H9 (cell line): ENCODE results near the gene MORN5. TPM values are rescaled to one million over a fixed set of nuclear protein-coding genes. Genes with fewer than 3 reads are reported as not detected.

Source experiments
- DNase-seq: peaks from one replicate; pipeline ENCODE4 v3.0.0-alpha.2; 2017
- H2AFZ ChIP-seq: one replicate; pipeline ENCODE4 v1.6.1; 2013; ENCODE audit warnings: mild to moderate bottlenecking, low read length, control low read depth, moderate library complexity
- H2AK5ac ChIP-seq: 2 replicates; pipeline ENCODE4 v1.6.1; 2013; ENCODE audit warnings: low read length, control low read depth, mixed read lengths; ENCODE audit not compliant: insufficient read length
- H2BK120ac ChIP-seq: one replicate; pipeline ENCODE4 v1.6.1; 2013; ENCODE audit warnings: low read depth, mild to moderate bottlenecking, low read length, control low read depth, inconsistent platforms; ENCODE audit not compliant: poor library complexity, severe bottlenecking
- H2BK12ac ChIP-seq: 2 replicates; pipeline ENCODE4 v1.6.1; 2013; ENCODE audit warnings: low read length, control low read depth, mixed read lengths, low read depth; ENCODE audit not compliant: insufficient read length
- H2BK15ac ChIP-seq: 2 replicates; pipeline ENCODE4 v1.6.1; 2013; ENCODE audit warnings: low read depth, low read length, control low read depth
- H2BK20ac ChIP-seq: one replicate; pipeline ENCODE4 v1.6.1; 2013; ENCODE audit warnings: low read depth, mild to moderate bottlenecking, low read length, control low read depth, inconsistent platforms; ENCODE audit not compliant: poor library complexity, severe bottlenecking
- H2BK5ac ChIP-seq: 2 replicates; pipeline ENCODE4 v1.6.1; 2013; ENCODE audit warnings: low read length, control low read depth, mixed read lengths; ENCODE audit not compliant: insufficient read length
- H3K14ac ChIP-seq: 2 replicates; pipeline ENCODE4 v1.6.1; 2013; ENCODE audit warnings: low read length, control low read depth; ENCODE audit not compliant: insufficient read depth
- H3K18ac ChIP-seq: 2 replicates; pipeline ENCODE4 v1.6.1; 2013; ENCODE audit warnings: low read depth, mild to moderate bottlenecking, mixed read lengths, low read length, control low read depth; ENCODE audit not compliant: insufficient read length
- H3K23ac ChIP-seq: 2 replicates; pipeline ENCODE4 v1.6.1; 2013; ENCODE audit warnings: low read length, control low read depth, mixed read lengths, low read depth; ENCODE audit not compliant: insufficient read length
- H3K23me2 ChIP-seq: 2 replicates; pipeline ENCODE4 v1.6.1; 2013; ENCODE audit warnings: low read depth, mild to moderate bottlenecking, mixed read lengths, low read length, control low read depth; ENCODE audit not compliant: insufficient read length, poor library complexity, severe bottlenecking
- H3K27ac ChIP-seq: 2 replicates; pipeline ENCODE4 v1.5.1; 2013; ENCODE audit warnings: low read length, control low read depth, mixed read lengths, low read depth; ENCODE audit not compliant: insufficient read length
- H3K27me3 ChIP-seq: 2 replicates; pipeline ENCODE4 v1.6.1; 2013; ENCODE audit warnings: low read length, control low read depth, inconsistent platforms; ENCODE audit not compliant: insufficient read depth
- H3K4ac ChIP-seq: 2 replicates; pipeline ENCODE4 v1.6.1; 2013; ENCODE audit warnings: low read depth, mild to moderate bottlenecking, control low read depth, inconsistent platforms, low read length, moderate library complexity
- H3K4me1 ChIP-seq: 2 replicates; pipeline ENCODE4 v1.6.1; 2013; ENCODE audit warnings: low read length, control low read depth, inconsistent platforms; ENCODE audit not compliant: insufficient read depth
- H3K4me2 ChIP-seq: 2 replicates; pipeline ENCODE4 v1.6.1; 2013; ENCODE audit warnings: low read length, control low read depth, mixed read lengths; ENCODE audit not compliant: insufficient read length, insufficient read depth
- H3K56ac ChIP-seq: 2 replicates; pipeline ENCODE4 v1.6.1; 2013; ENCODE audit warnings: low read depth, mild to moderate bottlenecking, mixed read lengths, low read length, control low read depth; ENCODE audit not compliant: insufficient read length
- H3K79me1 ChIP-seq: 2 replicates; pipeline ENCODE4 v1.6.1; 2013; ENCODE audit warnings: low read depth, mild to moderate bottlenecking, moderate library complexity, low read length, control low read depth, inconsistent platforms; ENCODE audit not compliant: insufficient read depth, poor library complexity, severe bottlenecking
- H3K79me2 ChIP-seq: 2 replicates; pipeline ENCODE4 v1.6.1; 2013; ENCODE audit warnings: low read length, control low read depth, inconsistent platforms; ENCODE audit not compliant: insufficient read depth
- H3K9ac ChIP-seq: 2 replicates; pipeline ENCODE4 v1.6.1; 2013; ENCODE audit warnings: low read length, control low read depth, mixed read lengths; ENCODE audit not compliant: insufficient read length; ENCODE audit errors: extremely low read depth
- H3K9me3 ChIP-seq: one replicate; pipeline ENCODE4 v1.6.1; 2013; ENCODE audit warnings: low read depth, low read length, inconsistent platforms; ENCODE audit not compliant: control insufficient read depth
- H3T11ph ChIP-seq: one replicate; pipeline ENCODE4 v1.6.1; 2013; ENCODE audit warnings: mild to moderate bottlenecking, low read length, control low read depth, inconsistent platforms
- H4K20me1 ChIP-seq: one replicate; pipeline ENCODE4 v1.6.1; 2013; ENCODE audit not compliant: control insufficient read depth, insufficient read length, insufficient read depth
- H4K5ac ChIP-seq: 2 replicates; pipeline ENCODE4 v1.6.1; 2013; ENCODE audit warnings: low read depth, mild to moderate bottlenecking, mixed read lengths, low read length, control low read depth; ENCODE audit not compliant: insufficient read length
- H4K8ac ChIP-seq: replicated peaks from 2 replicates; pipeline ENCODE4 v1.6.1; 2013; ENCODE audit warnings: low read length, control low read depth, mixed read lengths, low read depth; ENCODE audit not compliant: insufficient read length
- H4K91ac ChIP-seq: 2 replicates; pipeline ENCODE4 v1.6.1; 2013; ENCODE audit warnings: low read depth, mild to moderate bottlenecking, moderate library complexity, mixed read lengths, low read length, control low read depth; ENCODE audit not compliant: insufficient read length
- H3K27ac Mint-ChIP-seq, 3 experiments: 2 replicates in 2 of 3; 3 replicates in 1 of 3; pipeline ENCODE4 v1.8.0; 2020 to 2021; ENCODE audit warnings: mixed read lengths in 3 of 3, mild to moderate bottlenecking in 1 of 3, moderate library complexity in 1 of 3
- H3K27me3 Mint-ChIP-seq: 2 replicates; pipeline ENCODE4 v1.8.0; 2021; ENCODE audit warnings: low read depth, mild to moderate bottlenecking, moderate library complexity, mixed read lengths
- H3K36me3 Mint-ChIP-seq, 3 experiments: 2 replicates in 2 of 3; 3 replicates in 1 of 3; pipeline ENCODE4 v1.8.0; 2020 to 2021; ENCODE audit warnings: low read depth in 3 of 3, mixed read lengths in 3 of 3; ENCODE audit not compliant: insufficient read depth in 1 of 3
- H3K4me1 Mint-ChIP-seq, 2 experiments: 2 replicates each; pipeline ENCODE4 v1.8.0; 2020; ENCODE audit warnings: mixed read lengths in 2 of 2
- H3K4me3 Mint-ChIP-seq, 2 experiments: 2 replicates in 1 of 2; 3 replicates in 1 of 2; pipeline ENCODE4 v1.8.0; 2020 to 2021; ENCODE audit warnings: mild to moderate bottlenecking in 2 of 2, mixed read lengths in 2 of 2, moderate library complexity in 1 of 2
- H3K9me3 Mint-ChIP-seq, 2 experiments: 2 replicates in 1 of 2; 3 replicates in 1 of 2; pipeline ENCODE4 v1.8.0; 2020; ENCODE audit warnings: mild to moderate bottlenecking in 2 of 2, mixed read lengths in 2 of 2, moderate library complexity in 1 of 2
- CTCF ChIP-seq: fragments of 200-600 bp; sonication (generic); conservative IDR thresholded peaks from 3 replicates; pipeline ENCODE4 v1.8.0; 2021; ENCODE audit warnings: antibody characterized with exemption, mild to moderate bottlenecking
- WGBS: extraction: QIAGEN DNeasy Blood & Tissue Kit; methylation state at CpG from one replicate; pipeline ENCODE4 v1.1.7; 2013; ENCODE audit warnings: missing lambda C conversion rate, low lambda C conversion rate, mixed read lengths; ENCODE audit not compliant: insufficient read length; ENCODE audit errors: extremely low coverage; 5-methylcytosine and 5-hydroxymethylcytosine counted together
- total RNA-seq: library from RNA; stranded (reverse); gene quantifications from 2 replicates; pipeline ENCODE4 v1.2.1, GENCODE V29; 2021

MORN5 gene
- total RNA-seq, 1 experiment from 2014 or later: not detected

- Mint-ChIP-seq H3K27ac (no peak overlapping the region; a peak in 1 of 7 replicates), H3K4me3 (no peak overlapping the region; a peak in 1 of 5 replicates), H3K9me3 (no peaks in the 10 kb centered on the region), H3K27me3 (peaks cover 2% of the 10 kb centered on the region), H3K36me3 (no peaks in the 10 kb centered on the region), H3K4me1 (peaks cover 38 to 51% of the 10 kb centered on the region in 2 experiments)
- peaks cover 5% of the 10 kb centered on the region; the same call in 1 of the 2 replicates for H3K4me1 ChIP-seq
- no peak overlapping the region for H4K5ac ChIP-seq
- no peaks in the 10 kb centered on the region for H3K79me1 ChIP-seq
- H3K79me2 ChIP-seq: no peaks in the 10 kb centered on the region
- no peak overlapping the region for H3K56ac ChIP-seq
- H3T11ph ChIP-seq: no peak overlapping the region
- H3K23me2 ChIP-seq: no peaks in the 10 kb centered on the region
- H3K4ac ChIP-seq: no peak overlapping the region
- no peak overlapping the region for H2BK12ac ChIP-seq
- no peak overlapping the region for H2BK5ac ChIP-seq
- H2BK20ac ChIP-seq: no peak overlapping the region
- H3K14ac ChIP-seq: no peak overlapping the region
- H2AK5ac ChIP-seq: no peak overlapping the region
- TF ChIP-seq CTCF: no peak
- H2BK120ac ChIP-seq: no peak overlapping the region
- H3K23ac ChIP-seq: no peak overlapping the region
- no peak overlapping the region for H2AFZ ChIP-seq
- no peaks in the 10 kb centered on the region for H4K20me1 ChIP-seq
- no peak overlapping the region for H3K27ac ChIP-seq
- no peak overlapping the region for H4K91ac ChIP-seq
- no peaks in the 10 kb centered on the region for H3K27me3 ChIP-seq
- H3K4me2 ChIP-seq: no peak overlapping the region
- DNase-seq: no peak
- no peak overlapping the region for H2BK15ac ChIP-seq
- H4K8ac ChIP-seq: no peak overlapping the region
- peak overlapping the region; percentile 23 for H3K18ac ChIP-seq
- no CpG with 5 or more reads among the region's 5 CpGs for WGBS
- no peak overlapping the region for H3K9ac ChIP-seq
- no peaks in the 10 kb centered on the region for H3K9me3 ChIP-seq
These were observed 46.1 kb upstream of the MORN5 start for GRCh38 chr9:122113574-122113973.
